Suprapubic skin (tissue), 4 donors: Measurements from ENCODE around the gene USP6.

Source experiments
- CTCF ChIP-seq, 2 donors: fragments of 200-600 bp in 1 of 2; fragments of 450-650 bp in 1 of 2; sonication (generic) in 1 of 2; IDR thresholded peaks; one replicate each; pipeline ENCODE4 v1.5.1; 2016 to 2019; ENCODE audit warnings: antibody characterized with exemption in 2 of 2, mild to moderate bottlenecking in 1 of 2, moderate library complexity in 1 of 2
- EP300 ChIP-seq: sonication (generic); formaldehyde crosslinking; IDR thresholded peaks from one replicate; pipeline ENCODE4 v1.6.1; 2017; ENCODE audit warnings: antibody characterized with exemption
- POLR2A ChIP-seq, 2 donors: fragments of 450-650 bp; IDR thresholded peaks; one replicate each; pipeline ENCODE4 v1.6.1; 2017; ENCODE audit warnings: antibody characterized with exemption in 2 of 2, mild to moderate bottlenecking in 2 of 2, moderate library complexity in 2 of 2
- POLR2AphosphoS5 ChIP-seq, 3 donors: sonication (generic); formaldehyde crosslinking; IDR thresholded peaks; one replicate each; pipeline ENCODE4 v1.6.1; 2017; ENCODE audit warnings: antibody characterized with exemption in 3 of 3

GRCh38 chr17:5092218-5093010 is 23.4 kb upstream of the USP6 start:
- TF ChIP-seq CTCF (IDR thresholded peaks at IDR 0.05): no peak
- TF ChIP-seq POLR2AphosphoS5 (IDR thresholded peaks at IDR 0.05): no peak
- no peak for TF ChIP-seq POLR2A (IDR thresholded peaks at IDR 0.05)
- no peak for TF ChIP-seq EP300
